MCF 10A (cell line): ENCODE measurements around the gene KLK8. TPM values are rescaled to one million over a fixed set of nuclear protein-coding genes. Genes with fewer than 3 reads are reported as not detected.

Experiments used
- BruUV-seq: library from RNA; stranded (reverse); fragments of 400-500 nt; replicated peaks from 2 replicates; lab custom pipeline; 2021; lab: Mats Ljungman, UMichigan
- CTCF ChIA-PET: fragments of 300-600 bp; sonication (Branson Sonifier 250); formaldehyde crosslinking; extraction: SDS; loops from one replicate; lab custom pipeline; 2021; ENCODE audit warnings: antibody characterized with exemption, inconsistent platforms; lab: Yijun Ruan, JAX
- POLR2A ChIA-PET: fragments of 300-600, 350-650 bp; sonication (Branson Sonifier 250); formaldehyde crosslinking; extraction: SDS; loops from one replicate; lab custom pipeline; 2020; ENCODE audit warnings: antibody characterized with exemption, inconsistent platforms; lab: Yijun Ruan, JAX
- DNase-seq: peaks from one replicate; pipeline ENCODE4 v3.0.0-alpha.2; 2018; ENCODE audit not compliant: unreplicated experiment
- H3K27ac Mint-ChIP-seq: one replicate; pipeline ENCODE4 v1.8.0; 2022; ENCODE audit warnings: mild to moderate bottlenecking, low read depth, mixed read lengths; ENCODE audit not compliant: unreplicated experiment
- H3K27me3 Mint-ChIP-seq: one replicate; pipeline ENCODE4 v1.8.0; 2022; ENCODE audit warnings: mixed read lengths; ENCODE audit not compliant: insufficient read depth, unreplicated experiment
- H3K36me3 Mint-ChIP-seq: one replicate; pipeline ENCODE4 v1.8.0; 2022; ENCODE audit warnings: mild to moderate bottlenecking, moderate library complexity, mixed read lengths; ENCODE audit not compliant: insufficient read depth, unreplicated experiment
- H3K4me1 Mint-ChIP-seq: one replicate; pipeline ENCODE4 v1.8.0; 2022; ENCODE audit warnings: mixed read lengths; ENCODE audit not compliant: insufficient read depth, unreplicated experiment
- H3K4me3 Mint-ChIP-seq: one replicate; pipeline ENCODE4 v1.8.0; 2022; ENCODE audit warnings: mild to moderate bottlenecking, moderate library complexity, mixed read lengths; ENCODE audit not compliant: unreplicated experiment
- H3K9me3 Mint-ChIP-seq: one replicate; pipeline ENCODE4 v1.8.0; 2022; ENCODE audit warnings: mixed read lengths; ENCODE audit not compliant: unreplicated experiment
- CTCF ChIP-seq: fragments of 200-600 bp; IDR thresholded peaks from one replicate; pipeline ENCODE4 v1.8.0; 2022; ENCODE audit warnings: antibody characterized with exemption, mild to moderate bottlenecking; ENCODE audit not compliant: unreplicated experiment
- intact Hi-C: fragments of 100-400 bp; cut with micrococcal nuclease; formaldehyde crosslinking; loops from 2 replicates; pipeline ENCODE4 v1.14.1; 2022
- total RNA-seq: library from RNA; stranded (reverse); gene quantifications from 2 replicates; pipeline ENCODE4 v1.2.3, GENCODE V29; 2022

Gene KLK8
- total RNA-seq, 1 experiment from 2014 or later = not detected

- DNase-seq = no peak
- intact Hi-C loops = no loop called here
- BruUV-seq = no TSS peak
- Mint-ChIP-seq H3K4me3 (no peak overlapping the region), H3K36me3 (peaks cover 6% of the 10 kb centered on the region), H3K9me3 (peaks cover 6% of the 10 kb centered on the region), H3K4me1 (no peaks in the 10 kb centered on the region), H3K27ac (no peak overlapping the region), H3K27me3 (peaks cover 11% of the 10 kb centered on the region)
- ChIA-PET POLR2A (interaction anchor here (1.0 kb wide), 1 partner anchor 20 kb away, joined by 4 read pairs; no protein-coding TSS in a partner anchor), CTCF (no interaction called here)
- no peak for TF ChIP-seq CTCF
Observed at GRCh38 chr19:51000426-51000825, 978 bp downstream of the KLK8 start.

GRCh38 chr19:50998686-50999085, 2.7 kb downstream of the KLK8 start:
- Mint-ChIP-seq H3K36me3 (peaks cover 6% of the 10 kb centered on the region), H3K4me3 (no peak overlapping the region), H3K27me3 (peaks cover 11% of the 10 kb centered on the region), H3K27ac (no peak overlapping the region), H3K9me3 (peaks cover 6% of the 10 kb centered on the region), H3K4me1 (no peaks in the 10 kb centered on the region)
- ChIA-PET POLR2A (no interaction called here), CTCF (interaction anchor here (0.6 to 1.0 kb wide), 2 partner anchors 19 to 616 kb away, joined by 3 to 4 read pairs; no protein-coding TSS in a partner anchor)
- no peak for DNase-seq
- BruUV-seq = no TSS peak
- TF ChIP-seq CTCF = no peak
- intact Hi-C loops = no loop called here

- H3K9me3 Mint-ChIP-seq = peaks cover 6% of the 10 kb centered on the region
- no peaks in the 10 kb centered on the region for H3K4me1 Mint-ChIP-seq
- no TSS peak for BruUV-seq
- H3K36me3 Mint-ChIP-seq = peaks cover 6% of the 10 kb centered on the region
- no peak for TF ChIP-seq CTCF
- H3K27me3 Mint-ChIP-seq = peaks cover 11% of the 10 kb centered on the region
- ChIA-PET CTCF (interaction anchor here (0.6 kb wide), 1 partner anchor 617 kb away, joined by 4 read pairs; no protein-coding TSS in a partner anchor), POLR2A (no interaction called here)
- intact Hi-C loops = no loop called here
- no peak overlapping the region for H3K27ac Mint-ChIP-seq
- H3K4me3 Mint-ChIP-seq = no peak overlapping the region
- no peak for DNase-seq
Observed at GRCh38 chr19:50998061-50998460, 3.3 kb downstream of the KLK8 start.

GRCh38 chr19:50994129-50994528, 7.3 kb downstream of the KLK8 start:
- DNase-seq = no peak
- ChIA-PET CTCF (interaction anchor here (2.1 kb wide), 1 partner anchor 28 kb away, joined by 6 read pairs; no protein-coding TSS in a partner anchor), POLR2A (interaction anchor here (1.6 kb wide), 1 partner anchor 23 kb away, joined by 4 read pairs; no protein-coding TSS in a partner anchor)
- Mint-ChIP-seq H3K4me3 (no peak overlapping the region), H3K36me3 (no peaks in the 10 kb centered on the region), H3K9me3 (peaks cover 19% of the 10 kb centered on the region), H3K27me3 (peaks cover 26% of the 10 kb centered on the region), H3K4me1 (no peaks in the 10 kb centered on the region), H3K27ac (no peak overlapping the region)
- intact Hi-C loops = no loop called here
- BruUV-seq = no TSS peak
- TF ChIP-seq CTCF = no peak
